ENCODE results near the gene SHLD1. TPM values are rescaled to one million over a fixed set of nuclear protein-coding genes. Genes with fewer than 3 reads are reported as not detected.

The SHLD1 gene
- total RNA-seq, 4 donors from 2014 or later = 1.2 to 4.0 (median 3.2) TPM

DNA sequence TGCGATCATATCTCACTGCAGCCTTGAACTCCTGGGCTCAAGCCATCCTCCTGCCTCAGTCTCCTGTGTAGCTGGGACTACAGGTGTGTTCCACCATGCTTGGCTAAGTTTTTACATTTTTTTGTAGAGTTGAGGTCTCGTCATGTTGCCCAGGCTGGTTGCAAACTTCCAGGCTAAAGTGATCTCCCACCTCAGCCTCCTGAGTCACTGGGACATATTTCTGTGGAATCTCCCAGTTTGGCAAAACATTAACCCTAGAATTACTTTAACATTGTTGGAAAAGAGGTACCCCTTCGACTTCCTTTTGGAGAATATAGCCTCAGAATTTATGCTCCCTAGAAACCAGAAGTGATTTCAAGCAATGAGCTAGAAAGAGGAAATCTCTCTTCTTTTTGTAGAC lies 57.2 kb downstream of the SHLD1 start:
- TF ChIP-seq, protein P1, sequence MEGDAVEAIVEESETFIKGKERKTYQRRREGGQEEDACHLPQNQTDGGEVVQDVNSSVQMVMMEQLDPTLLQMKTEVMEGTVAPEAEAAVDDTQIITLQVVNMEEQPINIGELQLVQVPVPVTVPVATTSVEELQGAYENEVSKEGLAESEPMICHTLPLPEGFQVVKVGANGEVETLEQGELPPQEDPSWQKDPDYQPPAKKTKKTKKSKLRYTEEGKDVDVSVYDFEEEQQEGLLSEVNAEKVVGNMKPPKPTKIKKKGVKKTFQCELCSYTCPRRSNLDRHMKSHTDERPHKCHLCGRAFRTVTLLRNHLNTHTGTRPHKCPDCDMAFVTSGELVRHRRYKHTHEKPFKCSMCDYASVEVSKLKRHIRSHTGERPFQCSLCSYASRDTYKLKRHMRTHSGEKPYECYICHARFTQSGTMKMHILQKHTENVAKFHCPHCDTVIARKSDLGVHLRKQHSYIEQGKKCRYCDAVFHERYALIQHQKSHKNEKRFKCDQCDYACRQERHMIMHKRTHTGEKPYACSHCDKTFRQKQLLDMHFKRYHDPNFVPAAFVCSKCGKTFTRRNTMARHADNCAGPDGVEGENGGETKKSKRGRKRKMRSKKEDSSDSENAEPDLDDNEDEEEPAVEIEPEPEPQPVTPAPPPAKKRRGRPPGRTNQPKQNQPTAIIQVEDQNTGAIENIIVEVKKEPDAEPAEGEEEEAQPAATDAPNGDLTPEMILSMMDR (IDR thresholded peaks at IDR 0.05) = no peak
- no peak for DNase-seq (ENCODE audit: low spot score)
- no peak for ATAC-seq (ENCODE audit: low FRiP score)

DNA sequence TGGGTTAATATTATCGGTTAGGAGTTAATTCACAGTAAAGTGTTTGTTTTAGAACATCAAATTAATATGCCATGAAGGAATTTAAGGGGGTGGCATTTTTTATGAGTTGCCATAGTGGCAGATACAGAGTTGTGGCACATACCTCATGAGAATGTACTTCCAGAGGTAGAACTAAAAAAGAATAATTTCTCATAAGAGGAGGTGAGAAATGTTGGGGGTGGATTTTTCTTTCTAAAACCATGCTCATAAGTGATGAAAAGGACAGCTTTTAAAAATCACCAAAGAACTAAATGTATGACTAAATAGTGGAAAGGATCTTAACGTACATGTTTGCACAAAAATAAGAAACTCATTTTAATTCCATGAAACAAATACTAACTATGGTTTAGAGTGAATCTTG lies 58.7 kb downstream of the SHLD1 start:
- TF ChIP-seq, protein P1 (IDR thresholded peaks at IDR 0.05) = no peak
- ATAC-seq (ENCODE audit: low FRiP score) = no peak
- DNase-seq (ENCODE audit: low spot score) = no peak

DNA sequence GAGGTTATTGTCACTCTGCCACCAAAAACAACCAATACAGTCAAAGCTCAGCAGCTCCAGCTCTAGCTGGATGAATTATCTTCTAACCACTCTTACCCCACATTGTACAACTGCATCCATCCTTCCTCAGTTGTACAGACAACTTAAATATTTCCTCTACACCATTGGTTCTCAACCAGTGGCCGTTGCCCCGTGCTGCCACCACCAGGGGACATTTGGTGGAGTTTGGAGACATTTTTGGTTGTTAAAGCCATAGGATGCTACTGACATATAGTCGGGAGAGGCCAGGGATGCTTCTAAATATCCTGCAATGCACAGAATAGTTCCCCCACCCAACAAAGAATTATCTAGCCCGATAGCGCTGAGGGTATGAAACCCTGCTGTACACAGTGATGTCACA lies 59.3 kb downstream of the SHLD1 start:
- ATAC-seq (ENCODE audit: low FRiP score) (no peak), DNase-seq (ENCODE audit: low spot score) (no peak)
- TF ChIP-seq, protein P1 (IDR thresholded peaks at IDR 0.05) = no peak

- TF ChIP-seq, protein P1 (IDR thresholded peaks at IDR 0.05) = no peak
- DNase-seq (ENCODE audit: low spot score) (no peak), ATAC-seq (ENCODE audit: low FRiP score) (no peak)
Measured at GRCh38 chr20:5810800-5811422, 60.7 kb downstream of the SHLD1 start.

DNA sequence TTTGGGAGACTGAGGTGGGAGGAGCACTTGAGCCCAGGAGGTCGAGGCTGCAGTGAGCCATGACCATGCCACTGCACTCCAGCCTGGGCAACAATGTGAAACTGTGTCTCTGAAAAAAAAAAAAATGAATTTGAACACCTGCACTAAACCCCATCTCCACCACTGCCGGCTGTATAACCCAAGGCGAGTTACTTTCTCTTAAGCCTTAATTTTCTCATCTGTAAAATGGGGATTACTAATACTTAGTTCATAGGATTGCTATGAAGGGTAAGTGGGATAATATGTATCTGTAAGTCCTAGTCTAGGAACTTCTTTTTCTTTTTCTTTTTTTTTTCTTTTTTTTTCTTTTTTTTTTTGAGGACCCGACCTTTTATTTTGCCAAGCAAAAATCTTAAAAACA lies 61.5 kb downstream of the SHLD1 start:
- TF ChIP-seq, protein P1 (IDR thresholded peaks at IDR 0.05) = no peak
- DNase-seq (ENCODE audit: low spot score) (no peak), ATAC-seq (ENCODE audit: low FRiP score) (no peak)

DNA sequence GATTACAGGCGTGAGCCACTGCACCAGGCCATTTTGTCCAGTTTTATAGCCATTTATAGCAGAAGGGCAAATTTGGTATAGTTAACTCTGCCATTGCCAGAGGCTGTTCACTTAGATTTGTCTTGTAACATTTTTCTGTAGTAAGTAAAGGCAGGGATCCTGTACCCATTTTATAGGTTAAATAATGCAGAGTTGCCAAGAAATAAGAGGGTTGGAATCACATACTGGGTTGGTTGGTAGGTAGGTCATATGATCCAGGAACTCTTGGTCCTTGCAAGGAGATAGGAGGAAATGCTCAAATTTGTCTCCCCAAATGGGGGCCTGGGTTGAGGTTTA lies 68.1 kb downstream of the SHLD1 start:
- no peak for DNase-seq (ENCODE audit: low spot score)
- ATAC-seq (ENCODE audit: low FRiP score) = no peak
- TF ChIP-seq, protein P1 (IDR thresholded peaks at IDR 0.05) = no peak

- TF ChIP-seq, protein P1 (IDR thresholded peaks at IDR 0.05) = no peak
- DNase-seq (ENCODE audit: low spot score) (no peak), ATAC-seq (ENCODE audit: low FRiP score) (no peak)
Measured at GRCh38 chr20:5820738-5821137, 70.5 kb downstream of the SHLD1 start.
